K562 (cell line): ENCODE measurements around the gene BNC1. TPM values are rescaled to one million over a fixed set of nuclear protein-coding genes. Genes with fewer than 3 reads are reported as not detected.

Experiments used
- ATAC-seq: fragments of 200-7000 bp; cut with Tn5 transposase; 3 replicates; pipeline ENCODE4 v1.9.1; 2020; ENCODE audit warnings: moderate library complexity
- BruUV-seq: library from RNA; stranded (reverse); fragments of 400-500 nt; replicated peaks from 2 replicates; lab custom pipeline; 2021; lab: Mats Ljungman, UMichigan
- CTCF ChIA-PET: fragments of 300-600 bp; formaldehyde crosslinking; extraction: SDS; loops from one replicate; lab custom pipeline; 2021; ENCODE audit warnings: low intra/inter-chr PET ratio; lab: Yijun Ruan, JAX
- POLR2A ChIA-PET: fragments of 300-600, 350-650 bp; sonication (Branson Sonifier 250); formaldehyde crosslinking; extraction: SDS; loops from one replicate; lab custom pipeline; 2021; ENCODE audit warnings: antibody characterized with exemption, inconsistent platforms; lab: Yijun Ruan, JAX
- DNase-seq, 4 experiments: peaks; one replicate each; pipeline versions ENCODE4 v3.0.0 to v3.0.0-alpha.2; 2011 to 2018; ENCODE audit warnings: low spot score in 3 of 4, mixed read lengths in 3 of 4; ENCODE audit errors: extremely low read depth in 1 of 4
- FAIRE-seq: peaks from 2 replicates; lab custom pipeline; 2011; peaks lifted over from hg19 to GRCh38; lab: Jason Lieb, UNC
- H2AFZ ChIP-seq: 2 replicates; pipeline ENCODE4 v1.6.0; 2011; ENCODE audit warnings: low read depth, low read length, control low read depth, inconsistent platforms
- H3K27ac ChIP-seq: fragments of 200-600 bp; 3 replicates; pipeline ENCODE4 v1.8.0; 2011; ENCODE audit warnings: low read depth, mild to moderate bottlenecking, control low read depth, inconsistent platforms, low read length, moderate library complexity, mixed read lengths; ENCODE audit errors: extremely low read depth
- H3K27me3 ChIP-seq, 2 experiments: fragments of 300-600 bp in 1 of 2; 2 replicates in 1 of 2; 3 replicates in 1 of 2; pipeline versions ENCODE4 v1.6.0 to v1.8.0; 2011; ENCODE audit warnings: inconsistent platforms in 2 of 2, low read length in 2 of 2, mild to moderate bottlenecking in 1 of 2, mixed read lengths in 1 of 2, moderate library complexity in 1 of 2; ENCODE audit not compliant: control insufficient read depth in 2 of 2, insufficient read depth in 2 of 2
- H3K36me3 ChIP-seq: fragments of 300-600 bp; 3 replicates; pipeline ENCODE4 v1.8.0; 2011; ENCODE audit warnings: mild to moderate bottlenecking, low read length, inconsistent platforms; ENCODE audit not compliant: control insufficient read depth, insufficient read depth
- H3K4me1 ChIP-seq, 2 experiments: fragments of 200-600 bp in 1 of 2; replicated peaks in 1 of 2; 2 replicates in 1 of 2; 3 replicates in 1 of 2; pipeline versions ENCODE4 v1.5.1 to v1.8.0; 2011; ENCODE audit warnings: inconsistent platforms in 2 of 2, low read length in 2 of 2, mild to moderate bottlenecking in 1 of 2, mixed read lengths in 1 of 2, moderate library complexity in 1 of 2; ENCODE audit not compliant: control insufficient read depth in 2 of 2, insufficient read depth in 2 of 2
- H3K4me2 ChIP-seq: 2 replicates; pipeline ENCODE4 v1.6.1; 2011; ENCODE audit warnings: low read length, control low read depth, inconsistent platforms, mixed read lengths; ENCODE audit not compliant: insufficient read depth
- H3K4me3 ChIP-seq: fragments of 200-600 bp; sonication (generic), shearing (Covaris generic); 2 replicates; pipeline ENCODE4 v1.5.1; 2016; ENCODE audit warnings: control low read depth, inconsistent platforms
- H3K79me2 ChIP-seq: fragments of 200-600 bp; 3 replicates; pipeline ENCODE4 v1.8.0; 2011; ENCODE audit warnings: low read length, inconsistent platforms; ENCODE audit not compliant: control insufficient read depth, insufficient read depth
- H3K9ac ChIP-seq, 2 experiments: 2 replicates each; pipeline versions ENCODE4 v1.6.0 to v1.6.1; 2011; ENCODE audit warnings: low read depth in 2 of 2, low read length in 2 of 2, control low read depth in 1 of 2, inconsistent platforms in 1 of 2, mild to moderate bottlenecking in 1 of 2, mixed read lengths in 1 of 2; ENCODE audit not compliant: insufficient read depth in 1 of 2
- H3K9me1 ChIP-seq: one replicate; pipeline ENCODE4 v1.6.0; 2011; ENCODE audit warnings: inconsistent platforms, mild to moderate bottlenecking, low read length, moderate library complexity; ENCODE audit not compliant: control insufficient read depth, insufficient read depth
- H3K9me3 ChIP-seq: replicated peaks from 2 replicates; pipeline ENCODE4 v1.5.1; 2011; ENCODE audit warnings: low read depth, low read length, inconsistent platforms; ENCODE audit not compliant: control insufficient read depth, insufficient read depth
- H4K20me1 ChIP-seq: replicated peaks from 2 replicates; pipeline ENCODE4 v1.6.1; 2011; ENCODE audit warnings: low read length, inconsistent platforms, mixed read lengths; ENCODE audit not compliant: control insufficient read depth, insufficient read depth
- CBX2 ChIP-seq: fragments of 200-600 bp; sonication (generic); IDR thresholded peaks from one replicate; pipeline ENCODE4 v1.6.1; 2012; ENCODE audit warnings: mild to moderate bottlenecking, low read length, inconsistent platforms; ENCODE audit not compliant: insufficient read depth, poor library complexity, severe bottlenecking
- GTF2E2 ChIP-seq: fragments of 200-800 bp; sonication (Bioruptor generic); IDR thresholded peaks from 2 replicates; pipeline ENCODE4 v1.6.1; 2016; ENCODE audit warnings: missing genetic modification characterization, missing compliant biosample characterization
- KLF13 ChIP-seq: fragments of 450-650 bp; IDR thresholded peaks from 2 replicates; pipeline ENCODE4 v1.6.1; 2016; ENCODE audit warnings: missing genetic modification characterization, low read depth, mild to moderate bottlenecking, missing compliant biosample characterization, moderate library complexity, borderline replicate concordance
- NRF1 ChIP-seq, 2 experiments: fragments of 450-650 bp; IDR thresholded peaks in 1 of 2; conservative IDR thresholded peaks in 1 of 2; 2 replicates each; pipeline ENCODE4 v1.6.1; 2014; ENCODE audit warnings: mild to moderate bottlenecking in 2 of 2
- RFX1 ChIP-seq: fragments of 450-650 bp; IDR thresholded peaks from 2 replicates; pipeline ENCODE4 v1.6.1; 2016; ENCODE audit warnings: mild to moderate bottlenecking, moderate library complexity
- SAFB ChIP-seq: fragments of 200-400 bp; formaldehyde crosslinking; IDR thresholded peaks from 2 replicates; pipeline ENCODE4 v1.6.1; 2017; ENCODE audit warnings: low read depth, low read length, borderline replicate concordance
- THRA ChIP-seq: fragments of 450-650 bp; IDR thresholded peaks from 2 replicates; pipeline ENCODE4 v1.6.1; 2017; ENCODE audit warnings: mild to moderate bottlenecking, moderate library complexity
- XRCC3 ChIP-seq: fragments of 450-650 bp; IDR thresholded peaks from 2 replicates; pipeline ENCODE4 v1.6.1; 2017; ENCODE audit warnings: mild to moderate bottlenecking, moderate library complexity
- ZNF766 ChIP-seq: fragments of 200-800 bp; sonication (Bioruptor generic); conservative IDR thresholded peaks from 2 replicates; pipeline ENCODE4 v1.6.1; 2016; ENCODE audit warnings: missing genetic modification characterization, missing compliant biosample characterization
- WGBS: fragments of 100-300 bp; shearing (Covaris generic); methylation state at CpG from one replicate; pipeline ENCODE4 v1.1.6; 2016; ENCODE audit warnings: low coverage, mixed read lengths; ENCODE audit not compliant: insufficient coverage; ENCODE audit errors: missing lambda C conversion rate; 5-methylcytosine and 5-hydroxymethylcytosine counted together
- in situ Hi-C: fragments of 300-500 bp; cut with MboI; formaldehyde crosslinking; loops from 4 replicates; pipeline ENCODE4 v1.15.0; 2018; ENCODE audit warnings: inconsistent platforms, mixed read lengths
- intact Hi-C: fragments of 100-400 bp; cut with micrococcal nuclease; formaldehyde crosslinking; loops from 2 replicates; pipeline ENCODE4 v1.14.2; 2022
- polyA plus RNA-seq, 8 experiments: library from polyadenylated mRNA; depleted of rRNA in 4 of 8; stranded (reverse) in 5 of 8; unstranded in 3 of 8; fragments of >200 nt; fragmentation: Nextera tagmentation in 2 of 8; fragmentation: Illumina TruSeq in 1 of 8; extraction: Ambion mirVana in 2 of 8; extraction: Trizol in 1 of 8; gene quantifications; 2 replicates each; pipeline versions ENCODE4 v1.2.1 to v1.2.3, GENCODE V29; 2011 to 2014; ENCODE audit warnings: inconsistent platforms in 1 of 8, missing spikeins in 1 of 8
- total RNA-seq, 7 experiments: library from RNA; depleted of rRNA in 6 of 7; stranded (reverse); fragments of >200 nt in 6 of 7; fragmentation: Illumina TruSeq in 2 of 7; extraction: Trizol in 2 of 7; gene quantifications; 2 replicates each; pipeline versions ENCODE4 v1.2.1 to v1.2.3, GENCODE V29; 2011 to 2021; ENCODE audit warnings: low replicate concordance in 1 of 7
- TF ChIP-seq, protein P1 (sequence below): fragments of 250-450 bp; sonication (Bioruptor Pico); IDR thresholded peaks from 2 replicates; pipeline ENCODE4 v1.4.0; 2020; ENCODE audit warnings: borderline replicate concordance

BNC1 gene
- total and polyA plus RNA-seq, 9 of the 15 experiments (the other 6 are each of a cell fraction or from before 2014, with no cell fraction given) = not detected

DNA sequence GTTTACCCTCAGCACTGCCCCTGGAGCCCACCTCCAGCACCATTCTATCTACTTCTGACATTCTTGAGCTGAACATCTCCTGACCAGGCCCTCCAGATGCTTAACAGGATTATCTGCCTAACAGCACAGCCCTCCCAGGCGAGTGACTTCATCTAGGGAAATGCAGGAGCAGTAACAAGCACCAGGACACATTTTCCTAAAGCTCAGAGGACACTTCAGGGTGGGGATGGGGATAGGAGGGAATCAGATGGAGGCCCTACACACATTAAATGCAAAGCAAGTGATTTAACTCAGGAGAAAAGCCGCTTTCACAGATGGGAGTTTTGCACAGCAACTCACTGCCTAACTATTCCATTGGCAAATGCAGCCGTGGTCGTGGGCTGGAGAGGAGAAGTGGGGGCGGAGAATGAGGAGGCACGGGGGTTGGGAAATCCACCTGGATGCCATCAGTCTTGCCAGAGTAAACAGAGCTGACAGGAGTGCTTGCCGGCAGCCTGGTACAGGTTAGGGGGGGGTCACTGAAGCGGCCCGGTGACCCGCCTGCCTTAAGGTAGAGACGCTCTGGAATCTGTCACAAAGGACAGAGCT lies 21.3 kb upstream of the BNC1 start:
- BruUV-seq = no TSS peak
- Histone ChIP-seq H3K4me1 (no peaks in the 10 kb centered on the region), H3K27me3 (peaks cover 8 to 19% of the 10 kb centered on the region in 2 experiments; a peak in 4 of 5 replicates), H3K9ac (no peak overlapping the region), H3K9me1 (no peaks in the 10 kb centered on the region), H3K4me3 (no peak overlapping the region), H3K79me2 (no peaks in the 10 kb centered on the region), H3K36me3 (no peaks in the 10 kb centered on the region), H3K4me2 (no peak overlapping the region), H2AFZ (no peak overlapping the region), H3K27ac (no peak overlapping the region), H4K20me1 (no peaks in the 10 kb centered on the region), H3K9me3 (no peaks in the 10 kb centered on the region)
- under 1% methylated on average over 11 of the region's 11 CpGs for WGBS
- ATAC-seq = no peak
- in situ Hi-C loops (no loop called here), intact Hi-C loops (no loop called here)
- no peak for TF ChIP-seq RFX1
- TF ChIP-seq SAFB = no peak
- TF ChIP-seq NRF1 (conservative IDR thresholded peaks at IDR 0.05 in 1 of 2, IDR thresholded peaks at IDR 0.05 in 1 of 2) = no peak
- no peak for TF ChIP-seq ZNF766
- no peak for TF ChIP-seq GTF2E2 (tag)
- no peak for TF ChIP-seq CBX2
- no peak for TF ChIP-seq XRCC3
- TF ChIP-seq, protein P1, sequence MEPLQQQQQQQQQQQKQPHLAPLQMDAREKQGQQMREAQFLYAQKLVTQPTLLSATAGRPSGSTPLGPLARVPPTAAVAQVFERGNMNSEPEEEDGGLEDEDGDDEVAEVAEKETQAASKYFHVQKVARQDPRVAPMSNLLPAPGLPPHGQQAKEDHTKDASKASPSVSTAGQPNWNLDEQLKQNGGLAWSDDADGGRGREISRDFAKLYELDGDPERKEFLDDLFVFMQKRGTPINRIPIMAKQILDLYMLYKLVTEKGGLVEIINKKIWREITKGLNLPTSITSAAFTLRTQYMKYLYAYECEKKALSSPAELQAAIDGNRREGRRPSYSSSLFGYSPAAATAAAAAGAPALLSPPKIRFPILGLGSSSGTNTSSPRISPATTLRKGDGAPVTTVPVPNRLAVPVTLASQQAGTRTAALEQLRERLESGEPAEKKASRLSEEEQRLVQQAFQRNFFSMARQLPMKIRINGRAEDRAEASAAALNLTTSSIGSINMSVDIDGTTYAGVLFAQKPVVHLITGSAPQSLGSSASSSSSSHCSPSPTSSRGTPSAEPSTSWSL (CRISPR knock-in tag) = no peak
- TF ChIP-seq KLF13 (tag) = no peak
- TF ChIP-seq THRA = no peak
- DNase-seq = no peak
- ChIA-PET POLR2A (interaction anchor here (0.7 kb wide), 1 partner anchor 415 kb away, joined by 3 read pairs; no protein-coding TSS in a partner anchor), CTCF (no interaction called here)
- FAIRE-seq = no peak
